ENCODE measurements around the gene TWIST1.

TWIST1 gene

DNA sequence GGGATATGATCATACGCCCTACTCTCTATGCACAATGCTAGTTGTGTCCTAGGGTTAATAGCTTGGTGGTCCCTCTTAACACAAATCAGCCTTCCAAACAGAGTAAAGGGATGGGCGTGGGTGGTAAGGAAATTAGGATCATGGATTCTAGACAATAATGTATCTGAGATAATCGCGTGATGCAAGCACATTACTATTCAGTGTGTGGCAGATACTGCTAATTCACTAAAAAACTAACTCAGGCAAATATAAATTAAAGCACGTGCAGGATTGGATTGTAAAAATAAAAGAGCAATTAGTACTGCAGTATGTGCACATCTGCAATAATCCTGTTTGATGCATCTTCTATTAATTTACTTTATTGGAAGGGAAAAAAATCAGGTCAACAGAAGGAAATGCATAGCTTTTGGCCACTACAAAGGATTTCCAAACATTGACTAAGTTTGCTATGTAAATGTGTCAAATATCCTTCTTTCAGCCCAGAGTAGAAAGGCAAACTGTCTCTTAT is 22.0 kb downstream of the TWIST1 start:
- in situ Hi-C loops (cut with HindIII; ENCODE audit: low sequenced_read_pairs): no loop called here
- no peak overlapping the region for H3K4me3 ChIP-seq (ENCODE audit: low read depth, low read length)
- DNase-seq (ENCODE audit: low read depth, low spot score): no peak
- TF ChIP-seq CTCF (IDR thresholded peaks at IDR 0.05; ENCODE audit: low read depth, low read length): no peak

DNA sequence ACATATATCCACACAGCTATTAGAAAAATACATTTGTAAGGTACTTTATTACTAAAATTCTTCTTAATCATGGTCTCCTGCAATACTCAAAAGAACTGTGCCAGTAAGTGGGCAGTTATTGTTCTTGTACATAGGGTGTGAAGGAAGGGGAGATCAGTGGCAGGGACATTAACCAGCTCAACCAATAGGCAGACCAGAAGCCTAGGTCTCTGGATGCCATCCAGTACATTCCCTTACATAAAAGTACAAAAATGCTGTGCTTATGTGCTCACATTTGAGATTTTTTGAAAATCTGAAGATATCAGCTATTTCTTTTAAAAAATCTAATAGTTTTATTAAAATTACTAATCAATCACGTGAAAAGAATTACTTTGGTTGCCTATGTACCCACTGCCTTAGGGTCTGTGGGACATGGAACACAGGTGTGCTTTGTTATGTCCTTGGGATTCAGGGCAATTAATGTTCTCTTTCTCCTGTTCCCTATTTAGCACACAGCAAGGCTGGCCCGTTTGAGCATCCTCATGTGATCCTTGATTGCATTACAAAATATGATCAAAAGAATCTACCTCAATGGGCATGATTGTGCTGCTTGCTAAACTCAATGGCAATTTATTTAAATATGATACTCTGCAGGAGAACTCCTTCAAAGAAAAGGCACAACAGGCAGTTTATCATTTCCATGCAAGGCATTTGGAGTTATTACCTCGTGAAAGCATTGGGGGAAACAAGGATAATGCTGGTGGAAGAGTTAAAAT is 22.7 kb downstream of the TWIST1 start:
- in situ Hi-C loops (cut with HindIII; ENCODE audit: low sequenced_read_pairs): no loop called here
- DNase-seq (ENCODE audit: low read depth, low spot score): no peak
- H3K4me3 ChIP-seq (ENCODE audit: low read depth, low read length): no peak overlapping the region
- no peak for TF ChIP-seq CTCF (IDR thresholded peaks at IDR 0.05; ENCODE audit: low read depth, low read length)

DNA sequence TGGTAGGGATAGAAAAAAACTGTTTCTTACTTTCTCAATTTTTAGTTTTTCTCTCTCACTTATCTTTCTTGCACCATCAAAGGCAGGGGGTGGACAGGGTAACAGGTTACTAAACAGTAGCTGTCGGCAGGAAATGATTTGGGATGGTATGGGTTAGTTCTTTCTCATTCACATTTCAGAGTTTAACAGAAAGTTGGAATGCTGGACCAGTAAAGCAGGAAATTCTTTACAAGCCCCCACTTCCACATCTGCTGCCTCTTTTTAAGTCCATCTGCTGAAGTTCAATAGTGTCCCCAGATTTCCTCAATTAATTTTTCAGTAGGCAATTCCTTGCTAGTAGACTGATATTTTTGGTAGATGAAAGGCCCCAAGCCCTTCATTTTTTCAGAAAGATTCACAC is 23.3 kb downstream of the TWIST1 start:
- H3K4me3 ChIP-seq (ENCODE audit: low read depth, low read length): no peak overlapping the region
- no peak for TF ChIP-seq CTCF (IDR thresholded peaks at IDR 0.05; ENCODE audit: low read depth, low read length)
- no peak for DNase-seq (ENCODE audit: low read depth, low spot score)
- in situ Hi-C loops (cut with HindIII; ENCODE audit: low sequenced_read_pairs): no loop called here

GRCh38 chr7:19091550-19092200 is 25.8 kb downstream of the TWIST1 start:
- in situ Hi-C loops (cut with HindIII; ENCODE audit: low sequenced_read_pairs): no loop called here
- H3K4me3 ChIP-seq (ENCODE audit: low read depth, low read length): no peak overlapping the region
- DNase-seq (ENCODE audit: low read depth, low spot score): no peak
- no peak for TF ChIP-seq CTCF (IDR thresholded peaks at IDR 0.05; ENCODE audit: low read depth, low read length)

DNA sequence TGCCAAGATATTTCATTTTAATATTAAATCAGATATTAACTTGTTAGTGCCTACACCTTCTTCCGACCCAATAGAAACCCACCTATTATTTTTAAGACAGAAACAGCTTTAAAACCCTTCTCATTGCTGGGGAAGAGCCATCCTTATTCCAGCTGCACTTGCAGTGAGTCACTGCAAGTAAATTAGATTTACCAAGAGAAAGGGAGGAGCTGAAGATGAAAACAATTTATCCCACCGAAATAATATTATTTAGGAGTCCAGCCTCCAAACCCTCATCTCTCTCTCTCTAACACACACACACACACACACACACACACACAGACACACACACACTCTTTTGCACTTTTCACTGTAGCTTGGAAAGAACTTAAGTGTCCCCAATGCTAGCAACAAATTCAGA is 26.9 kb downstream of the TWIST1 start:
- DNase-seq (ENCODE audit: low read depth, low spot score): no peak
- in situ Hi-C loops (cut with HindIII; ENCODE audit: low sequenced_read_pairs): no loop called here
- no peak for TF ChIP-seq CTCF (IDR thresholded peaks at IDR 0.05; ENCODE audit: low read depth, low read length)

GRCh38 chr7:19089797-19090196 is 27.6 kb downstream of the TWIST1 start:
- DNase-seq (ENCODE audit: low read depth, low spot score): no peak
- TF ChIP-seq CTCF (IDR thresholded peaks at IDR 0.05; ENCODE audit: low read depth, low read length): no peak
- no peak overlapping the region for H3K4me3 ChIP-seq (ENCODE audit: low read depth, low read length)
- in situ Hi-C loops (cut with HindIII; ENCODE audit: low sequenced_read_pairs): no loop called here

More for the DNA sequence above, 26.9 kb downstream of the TWIST1 start:
- H3K4me3 ChIP-seq (ENCODE audit: low read depth, low read length): no peak overlapping the region
